PC-9 (cell line): ENCODE data around the gene SNRPD2. TPM values are rescaled to one million over a fixed set of nuclear protein-coding genes. Genes with fewer than 3 reads are reported as not detected.

Experiments used
- BruUV-seq: library from RNA; stranded (reverse); fragments of 400-500 nt; replicated peaks from 2 replicates; lab custom pipeline; 2021; lab: Mats Ljungman, UMichigan
- CTCF ChIA-PET: fragments of 300-600 bp; sonication (Branson Sonifier 250); formaldehyde crosslinking; loops from one replicate; lab custom pipeline; 2022; ENCODE audit warnings: antibody characterized with exemption; lab: Charles Lee
- POLR2A ChIA-PET: fragments of 300-600 bp; sonication (Branson Sonifier 250); formaldehyde crosslinking; loops from one replicate; lab custom pipeline; 2022; ENCODE audit warnings: antibody characterized with exemption; ENCODE audit not compliant: unreplicated experiment; lab: Charles Lee
- DNase-seq, 2 experiments: peaks; one replicate each; pipeline versions ENCODE4 v3.0.0 to v3.0.0-alpha.2; 2015 to 2022; ENCODE audit warnings: mixed read lengths in 1 of 2
- H2AFZ ChIP-seq: fragments of 200-600 bp; sonication (generic); 2 replicates; pipeline ENCODE4 v1.8.1; 2017; ENCODE audit warnings: antibody characterized with exemption
- H3F3A ChIP-seq: fragments of 200-600 bp; sonication (generic); 2 replicates; pipeline ENCODE4 v1.8.1; 2017; ENCODE audit warnings: antibody characterized with exemption, mild to moderate bottlenecking, low read depth; ENCODE audit not compliant: insufficient read depth
- H3K27ac ChIP-seq: fragments of 200-600 bp; sonication (generic); 2 replicates; pipeline ENCODE4 v1.6.1; 2016; ENCODE audit warnings: mixed run types
- H3K27me3 ChIP-seq: fragments of 200-600 bp; sonication (generic); 2 replicates; pipeline ENCODE4 v1.6.1; 2016; ENCODE audit warnings: low read depth, mixed run types; ENCODE audit not compliant: insufficient read depth
- H3K36me3 ChIP-seq: fragments of 200-600 bp; sonication (generic); 2 replicates; pipeline ENCODE4 v1.6.1; 2016; ENCODE audit warnings: low read depth, mixed run types
- H3K4me1 ChIP-seq: fragments of 200-600 bp; sonication (generic); replicated peaks from 2 replicates; pipeline ENCODE4 v1.6.1; 2016; ENCODE audit warnings: mixed run types; ENCODE audit not compliant: insufficient read depth
- H3K4me2 ChIP-seq: fragments of 200-600 bp; sonication (generic); 2 replicates; pipeline ENCODE4 v1.6.1; 2017; ENCODE audit warnings: mixed run types
- H3K4me3 ChIP-seq: fragments of 200-600 bp; sonication (generic); 2 replicates; pipeline ENCODE4 v1.6.1; 2016; ENCODE audit warnings: mixed run types
- H3K79me2 ChIP-seq: fragments of 200-600 bp; sonication (generic); 2 replicates; pipeline ENCODE4 v1.6.1; 2017; ENCODE audit warnings: low read depth, mixed run types
- H3K9me2 ChIP-seq: fragments of 200-600 bp; sonication (generic); 2 replicates; pipeline ENCODE4 v1.8.1; 2017; ENCODE audit warnings: mild to moderate bottlenecking; ENCODE audit not compliant: insufficient read depth
- H3K9me3 ChIP-seq: fragments of 200-600 bp; sonication (generic); 2 replicates; pipeline ENCODE4 v1.8.1; 2016; ENCODE audit warnings: low read depth; ENCODE audit not compliant: insufficient read depth
- H4K20me1 ChIP-seq: fragments of 200-600 bp; sonication (generic); 2 replicates; pipeline ENCODE4 v1.8.1; 2017; ENCODE audit not compliant: insufficient read depth
- CTCF ChIP-seq: fragments of 200-600 bp; sonication (generic); conservative IDR thresholded peaks from 2 replicates; pipeline ENCODE4 v1.6.1; 2017; ENCODE audit warnings: mixed run types, antibody characterized with exemption, mild to moderate bottlenecking, moderate library complexity
- EZH2 ChIP-seq: fragments of 200-600 bp; sonication (generic); IDR thresholded peaks from 2 replicates; pipeline ENCODE4 v1.8.0; 2017; ENCODE audit warnings: antibody characterized with exemption, low read depth
- intact Hi-C: fragments of 100-400 bp; cut with micrococcal nuclease; formaldehyde crosslinking; loops from one replicate; pipeline ENCODE4 v1.10.0; 2022; ENCODE audit not compliant: unreplicated experiment
- total RNA-seq: library from RNA; stranded (reverse); gene quantifications from 2 replicates; pipeline ENCODE4 v1.2.3, GENCODE V29; 2021

SNRPD2 gene
- total RNA-seq, 1 experiment from 2014 or later, result 740 TPM

- Histone ChIP-seq H3K9me3 (no peaks in the 10 kb centered on the region), H3K4me1 (peaks cover 21% of the 10 kb centered on the region), H3K27ac (no peak overlapping the region), H3K4me3 (no peak overlapping the region), H3K4me2 (no peak overlapping the region), H3F3A (peaks cover 13% of the 10 kb centered on the region; the same call in 1 of the 2 replicates), H3K79me2 (no peaks in the 10 kb centered on the region), H3K36me3 (no peaks in the 10 kb centered on the region), H2AFZ (no peak overlapping the region), H3K27me3 (0 out of 2 replicates have a peak, but pooled peaks cover 3% of the 10 kb centered on the region), H4K20me1 (no peaks in the 10 kb centered on the region), H3K9me2 (no peaks in the 10 kb centered on the region)
- intact Hi-C loops, result no loop called here
- ChIA-PET POLR2A (no interaction called here), CTCF (interaction anchor here (0.6 kb wide), 1 partner anchor 29 kb away, joined by 3 read pairs; no protein-coding TSS in a partner anchor)
- no peak for DNase-seq
- no peak for TF ChIP-seq EZH2
- no peak for TF ChIP-seq CTCF
- BruUV-seq, result no TSS peak
These were observed 27.2 kb downstream of the SNRPD2 start for GRCh38 chr19:45664575-45664974.

- H3K27me3 ChIP-seq, result 0 out of 2 replicates have a peak, but pooled peaks cover 3% of the 10 kb centered on the region
- ChIA-PET CTCF (no interaction called here), POLR2A (no interaction called here)
- H3K4me2 ChIP-seq, result no peak overlapping the region
- peaks cover 16% of the 10 kb centered on the region for H3K4me1 ChIP-seq
- H3K9me2 ChIP-seq, result no peaks in the 10 kb centered on the region
- H4K20me1 ChIP-seq, result no peaks in the 10 kb centered on the region
- intact Hi-C loops, result no loop called here
- DNase-seq, result no peak
- peaks cover 13% of the 10 kb centered on the region; the same call in 1 of the 2 replicates for H3F3A ChIP-seq
- no TSS peak for BruUV-seq
- no peak for TF ChIP-seq CTCF
- no peak overlapping the region for H2AFZ ChIP-seq
- H3K9me3 ChIP-seq, result no peaks in the 10 kb centered on the region
- H3K27ac ChIP-seq, result no peak overlapping the region
- H3K79me2 ChIP-seq, result no peaks in the 10 kb centered on the region
- H3K4me3 ChIP-seq, result no peak overlapping the region
- H3K36me3 ChIP-seq, result no peaks in the 10 kb centered on the region
These were observed 28.0 kb downstream of the SNRPD2 start for GRCh38 chr19:45663800-45664199.

- POLR2A ChIA-PET, result interaction anchor here (0.7 kb wide), 1 partner anchor 10 kb away, joined by 11 read pairs; no protein-coding TSS in a partner anchor
- no TSS peak for BruUV-seq
These were observed 31.1 kb downstream of the SNRPD2 start for GRCh38 chr19:45660636-45661035.

More at GRCh38 chr19:45660636-45661035, 31.1 kb downstream of the SNRPD2 start:
- Histone ChIP-seq H3K27me3 (0 out of 2 replicates have a peak, but pooled peaks cover 3% of the 10 kb centered on the region), H3K4me1 (no peaks in the 10 kb centered on the region), H3K9me3 (no peaks in the 10 kb centered on the region), H3F3A (peaks cover 7% of the 10 kb centered on the region; the same call in 1 of the 2 replicates), H2AFZ (no peak overlapping the region), H3K4me2 (no peak overlapping the region), H4K20me1 (no peaks in the 10 kb centered on the region), H3K79me2 (no peaks in the 10 kb centered on the region), H3K9me2 (no peaks in the 10 kb centered on the region), H3K27ac (no peak overlapping the region), H3K4me3 (no peak overlapping the region), H3K36me3 (no peaks in the 10 kb centered on the region)
- CTCF ChIA-PET, result no interaction called here
- intact Hi-C loops, result no loop called here
- TF ChIP-seq CTCF, result no peak
- no peak for TF ChIP-seq EZH2
- DNase-seq, result no peak
